Right kidney (tissue), 9 donors: Measurements from ENCODE around the gene MAOA.
A peak's percentile ranks its signal among the peaks of the same experiment; 100 is the strongest.
"Not testable (repeated sequence)": the region's sequence is repeated elsewhere in the genome, so short reads cannot be mapped to it uniquely, and the experiment has no call there.

Experiments
- DNase-seq: peaks from one replicate; pipeline ENCODE4 v3.0.0-alpha.2; 2016
- long read RNA-seq, 8 donors: transcript quantifications; one replicate each; lab custom pipeline, GENCODE V29; 2026

Gene MAOA
- long read RNA-seq, donor 1, full-length matches to known transcripts: 3 of 3 reads
- long read RNA-seq, donor 1, partial matches to known transcripts: 0 of 3 reads
- long read RNA-seq, donor 1, other reads (novel, unspliced or antisense): 0 of 3 reads
- long read RNA-seq, donor 2, full-length matches to known transcripts: 1 of 1 reads
- long read RNA-seq, donor 2, partial matches to known transcripts: 0 of 1 reads
- long read RNA-seq, donor 2, other reads (novel, unspliced or antisense): 0 of 1 reads
- long read RNA-seq, donor 3, full-length matches to known transcripts: 3 of 11 reads
- long read RNA-seq, donor 3, partial matches to known transcripts: 0 of 11 reads
- long read RNA-seq, donor 3, other reads (novel, unspliced or antisense): 8 of 11 reads
- long read RNA-seq, donor 4, full-length matches to known transcripts: 2 of 2 reads
- long read RNA-seq, donor 4, partial matches to known transcripts: 0 of 2 reads
- long read RNA-seq, donor 4, other reads (novel, unspliced or antisense): 0 of 2 reads
- long read RNA-seq, donor 5, full-length matches to known transcripts: 1 of 1 reads
- long read RNA-seq, donor 5, partial matches to known transcripts: 0 of 1 reads
- long read RNA-seq, donor 5, other reads (novel, unspliced or antisense): 0 of 1 reads
- long read RNA-seq, donor 6, full-length matches to known transcripts: 7 of 7 reads
- long read RNA-seq, donor 6, partial matches to known transcripts: 0 of 7 reads
- long read RNA-seq, donor 6, other reads (novel, unspliced or antisense): 0 of 7 reads
- long read RNA-seq, donor 7, full-length matches to known transcripts: 8 of 8 reads
- long read RNA-seq, donor 7, partial matches to known transcripts: 0 of 8 reads
- long read RNA-seq, donor 7, other reads (novel, unspliced or antisense): 0 of 8 reads
- long read RNA-seq, donor 8, full-length matches to known transcripts: 4 of 4 reads
- long read RNA-seq, donor 8, partial matches to known transcripts: 0 of 4 reads
- long read RNA-seq, donor 8, other reads (novel, unspliced or antisense): 0 of 4 reads

GRCh38 chrX:43656005-43656494 is at the start of gene MAOA:
MAOA (plus strand) TSS chrX:43656299; CDS start chrX:43656342, 43 bp downstream.
- DNase-seq: peak; percentile 52

- DNase-seq: no peak
These were observed 43.7 kb upstream of the MAOA start for GRCh38 chrX:43612400-43612799.

GRCh38 chrX:43615660-43616059 is 40.4 kb upstream of the MAOA start:
- DNase-seq: no peak

GRCh38 chrX:43618366-43619205 is 37.5 kb upstream of the MAOA start:
- DNase-seq: peak; percentile 2

GRCh38 chrX:43619861-43620260 is 36.2 kb upstream of the MAOA start:
- not testable (repeated sequence) for DNase-seq

GRCh38 chrX:43627147-43627546 is 29.0 kb upstream of the MAOA start:
- DNase-seq: no peak

- no peak for DNase-seq
These were observed 28.4 kb upstream of the MAOA start for GRCh38 chrX:43627669-43628068.

- DNase-seq: no peak
These were observed 26.9 kb upstream of the MAOA start for GRCh38 chrX:43629229-43629628.

- no peak for DNase-seq
These were observed 24.3 kb upstream of the MAOA start for GRCh38 chrX:43631841-43632240.

GRCh38 chrX:43633081-43633480 is 23.0 kb upstream of the MAOA start:
- no peak for DNase-seq

- no peak for DNase-seq
These were observed 22.3 kb upstream of the MAOA start for GRCh38 chrX:43633757-43634156.

- no peak for DNase-seq
These were observed 15.6 kb upstream of the MAOA start for GRCh38 chrX:43640482-43640881.

GRCh38 chrX:43641691-43642090 is 14.4 kb upstream of the MAOA start:
- no peak for DNase-seq

GRCh38 chrX:43643201-43643600 is 12.9 kb upstream of the MAOA start:
- DNase-seq: no peak

- DNase-seq: no peak
These were observed 12.4 kb upstream of the MAOA start for GRCh38 chrX:43643662-43644061.

GRCh38 chrX:43644124-43644701 is 11.9 kb upstream of the MAOA start:
- no peak for DNase-seq

- no peak for DNase-seq
These were observed 9.3 kb upstream of the MAOA start for GRCh38 chrX:43646800-43647199.

GRCh38 chrX:43654431-43655150 is 1.5 kb upstream of the MAOA start:
- peak; percentile 92 for DNase-seq

- peak; percentile 44 for DNase-seq
These were observed 721 bp upstream of the MAOA start for GRCh38 chrX:43655151-43656004.

- no peak for DNase-seq
These were observed 1.6 kb downstream of the MAOA start for GRCh38 chrX:43657671-43658070.
